ENCODE results near the gene MYRF. TPM values are rescaled to one million over a fixed set of nuclear protein-coding genes. Genes with fewer than 3 reads are reported as not detected.

MYRF gene
- total RNA-seq, 1 donor from 2014 or later: 117 TPM

DNA sequence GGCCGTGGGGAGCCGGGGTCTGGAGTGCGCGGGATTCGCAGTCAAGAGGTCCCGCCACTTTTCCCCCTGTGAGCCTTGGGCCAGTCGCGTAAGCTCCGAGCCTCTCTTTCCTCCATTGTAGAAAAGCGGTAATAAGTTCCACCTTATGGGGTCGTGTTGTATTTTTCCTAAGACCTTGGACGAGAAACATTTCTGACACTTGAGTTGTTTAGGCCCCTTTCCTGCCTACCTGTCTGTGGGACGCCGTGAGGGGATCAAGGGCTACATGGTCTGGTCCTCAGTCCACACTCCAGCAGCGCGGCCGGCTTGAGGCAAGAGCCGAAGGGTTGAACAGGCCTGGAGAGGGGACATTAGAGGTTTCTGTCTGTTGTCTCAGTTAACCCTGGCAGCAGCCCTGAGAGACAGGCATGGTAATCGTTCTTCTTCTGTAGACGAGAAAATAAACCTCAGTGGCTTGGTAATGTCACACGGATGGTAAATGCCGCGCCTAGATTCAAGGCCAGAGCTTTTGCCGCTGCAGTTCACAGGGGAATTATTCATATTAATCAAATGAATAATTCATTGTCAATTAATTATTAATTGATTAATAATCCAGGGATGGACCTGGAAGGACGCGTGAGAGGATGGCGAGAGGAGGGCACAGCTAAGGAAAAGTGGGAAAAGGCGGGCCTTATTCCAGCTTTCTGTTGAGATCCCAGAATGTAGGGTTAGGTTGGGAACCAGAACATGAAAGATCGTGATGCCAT, 40.8 kb downstream of the MYRF start:
- Mint-ChIP-seq H3K4me3 (ENCODE audit: low read depth) (peak overlapping the region; percentile 92), H3K27me3 (no peaks in the 10 kb centered on the region), H3K4me1 (ENCODE audit: low read depth) (peaks cover 13% of the 10 kb centered on the region), H3K9me3 (ENCODE audit: low read depth) (no peaks in the 10 kb centered on the region), H3K27ac (peak overlapping the region; percentile 100), H3K36me3 (ENCODE audit: insufficient read depth) (peaks cover 10% of the 10 kb centered on the region)
- no peak for TF ChIP-seq CTCF (IDR thresholded peaks at IDR 0.05; ENCODE audit: unreplicated experiment)
- DNase-seq (ENCODE audit: low spot score, unreplicated experiment): no peak

GRCh38 chr11:61793829-61794204, 41.4 kb downstream of the MYRF start:
- no peaks in the 10 kb centered on the region for H3K9me3 Mint-ChIP-seq (ENCODE audit: low read depth)
- peak overlapping the region; percentile 100 for H3K27ac Mint-ChIP-seq
- no peak for DNase-seq (ENCODE audit: low spot score, unreplicated experiment)
- TF ChIP-seq CTCF (IDR thresholded peaks at IDR 0.05; ENCODE audit: unreplicated experiment): no peak
- H3K27me3 Mint-ChIP-seq: no peaks in the 10 kb centered on the region
- peak overlapping the region; percentile 92 for H3K4me3 Mint-ChIP-seq (ENCODE audit: low read depth)
- H3K36me3 Mint-ChIP-seq (ENCODE audit: insufficient read depth): peaks cover 10% of the 10 kb centered on the region
- peaks cover 13% of the 10 kb centered on the region for H3K4me1 Mint-ChIP-seq (ENCODE audit: low read depth)

DNA sequence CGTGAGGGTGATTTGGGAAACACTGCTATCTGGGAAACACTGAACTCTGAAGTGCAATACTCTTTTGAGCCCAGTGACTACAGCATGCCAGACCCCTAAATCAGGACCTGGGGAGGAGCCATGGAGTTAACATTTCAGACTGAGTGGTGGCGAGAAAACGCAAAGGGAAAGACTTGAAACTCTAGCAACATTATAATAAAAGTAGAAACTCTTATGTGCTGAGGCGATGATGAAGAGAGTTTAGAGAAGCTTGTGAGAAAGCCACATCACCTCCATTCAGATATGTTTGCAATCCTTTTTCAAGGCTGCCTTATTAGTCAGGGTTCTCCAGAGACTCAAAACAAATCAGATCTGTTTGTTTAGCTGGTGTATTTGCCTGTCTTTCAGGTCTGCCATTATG, 42.1 kb downstream of the MYRF start:
- Mint-ChIP-seq H3K4me3 (ENCODE audit: low read depth) (peak overlapping the region; percentile 42), H3K36me3 (ENCODE audit: insufficient read depth) (peaks cover 8% of the 10 kb centered on the region), H3K27me3 (no peaks in the 10 kb centered on the region), H3K27ac (no peak overlapping the region), H3K4me1 (ENCODE audit: low read depth) (peaks cover 13% of the 10 kb centered on the region), H3K9me3 (ENCODE audit: low read depth) (no peaks in the 10 kb centered on the region)
- no peak for TF ChIP-seq CTCF (IDR thresholded peaks at IDR 0.05; ENCODE audit: unreplicated experiment)
- no peak for DNase-seq (ENCODE audit: low spot score, unreplicated experiment)

DNA sequence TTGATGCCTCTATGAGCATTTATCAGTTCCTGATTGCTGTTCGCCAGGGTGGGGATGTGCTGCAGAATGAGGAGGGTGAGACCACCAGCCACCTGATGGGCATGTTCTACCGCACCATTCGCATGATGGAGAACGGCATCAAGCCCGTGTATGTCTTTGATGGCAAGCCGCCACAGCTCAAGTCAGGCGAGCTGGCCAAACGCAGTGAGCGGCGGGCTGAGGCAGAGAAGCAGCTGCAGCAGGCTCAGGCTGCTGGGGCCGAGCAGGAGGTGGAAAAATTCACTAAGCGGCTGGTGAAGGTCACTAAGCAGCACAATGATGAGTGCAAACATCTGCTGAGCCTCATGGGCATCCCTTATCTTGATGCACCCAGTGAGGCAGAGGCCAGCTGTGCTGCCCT, 43.0 kb downstream of the MYRF start:
- Mint-ChIP-seq H3K4me1 (ENCODE audit: low read depth) (peaks cover 13% of the 10 kb centered on the region), H3K4me3 (ENCODE audit: low read depth) (no peak overlapping the region), H3K27me3 (no peaks in the 10 kb centered on the region), H3K9me3 (ENCODE audit: low read depth) (no peaks in the 10 kb centered on the region), H3K27ac (no peak overlapping the region), H3K36me3 (ENCODE audit: insufficient read depth) (peaks cover 8% of the 10 kb centered on the region)
- no peak for TF ChIP-seq CTCF (IDR thresholded peaks at IDR 0.05; ENCODE audit: unreplicated experiment)
- DNase-seq (ENCODE audit: low spot score, unreplicated experiment): no peak

DNA sequence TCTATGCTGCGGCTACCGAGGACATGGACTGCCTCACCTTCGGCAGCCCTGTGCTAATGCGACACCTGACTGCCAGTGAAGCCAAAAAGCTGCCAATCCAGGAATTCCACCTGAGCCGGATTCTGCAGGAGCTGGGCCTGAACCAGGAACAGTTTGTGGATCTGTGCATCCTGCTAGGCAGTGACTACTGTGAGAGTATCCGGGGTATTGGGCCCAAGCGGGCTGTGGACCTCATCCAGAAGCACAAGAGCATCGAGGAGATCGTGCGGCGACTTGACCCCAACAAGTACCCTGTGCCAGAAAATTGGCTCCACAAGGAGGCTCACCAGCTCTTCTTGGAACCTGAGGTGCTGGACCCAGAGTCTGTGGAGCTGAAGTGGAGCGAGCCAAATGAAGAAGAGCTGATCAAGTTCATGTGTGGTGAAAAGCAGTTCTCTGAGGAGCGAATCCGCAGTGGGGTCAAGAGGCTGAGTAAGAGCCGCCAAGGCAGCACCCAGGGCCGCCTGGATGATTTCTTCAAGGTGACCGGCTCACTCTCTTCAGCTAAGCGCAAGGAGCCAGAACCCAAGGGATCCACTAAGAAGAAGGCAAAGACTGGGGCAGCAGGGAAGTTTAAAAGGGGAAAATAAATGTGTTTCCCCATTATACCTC, 43.6 kb downstream of the MYRF start:
- TF ChIP-seq CTCF (IDR thresholded peaks at IDR 0.05; ENCODE audit: unreplicated experiment): no peak
- H3K9me3 Mint-ChIP-seq (ENCODE audit: low read depth): no peaks in the 10 kb centered on the region
- no peak overlapping the region for H3K27ac Mint-ChIP-seq
- peaks cover 10% of the 10 kb centered on the region for H3K36me3 Mint-ChIP-seq (ENCODE audit: insufficient read depth)
- no peak overlapping the region for H3K4me3 Mint-ChIP-seq (ENCODE audit: low read depth)
- no peak for DNase-seq (ENCODE audit: low spot score, unreplicated experiment)
- peaks cover 13% of the 10 kb centered on the region for H3K4me1 Mint-ChIP-seq (ENCODE audit: low read depth)
- H3K27me3 Mint-ChIP-seq: no peaks in the 10 kb centered on the region

All from progenitor cell of endocrine pancreas (in vitro differentiated cells).